NCI-H226 (cell line): ENCODE data around the gene GON4L.
"Not testable (repeated sequence)": the region's sequence is repeated elsewhere in the genome, so short reads cannot be mapped to it uniquely, and the experiment has no call there.

ENCODE experiments used
- DNase-seq: peaks from one replicate; pipeline ENCODE4 v3.0.0-alpha.2; 2015

GON4L gene

GRCh38 chr1:155867766-155868165 is 10.8 kb upstream of the GON4L start:
- no peak for DNase-seq

- DNase-seq: no peak
These were observed 7.4 kb upstream of the GON4L start for GRCh38 chr1:155864393-155864792.

- no peak for DNase-seq
These were observed 4.9 kb upstream of the GON4L start for GRCh38 chr1:155861896-155862295.

GRCh38 chr1:155860970-155861510 is 4.0 kb upstream of the GON4L start:
- DNase-seq: no peak

- DNase-seq: no peak
These were observed 3.2 kb upstream of the GON4L start for GRCh38 chr1:155859881-155860871.

- peak; percentile 84 for DNase-seq
These were observed 2.3 kb upstream of the GON4L start, which contains the start of gene SYT11 for GRCh38 chr1:155859234-155859829. TSS of gene SYT11 (plus strand) at chr1:155859567. CDS start at chr1:155859762, 195 bp downstream.

- no peak for DNase-seq
These were observed 1.8 kb upstream of the GON4L start for GRCh38 chr1:155858800-155859233.

- DNase-seq: no peak
These were observed 598 bp downstream of the GON4L start for GRCh38 chr1:155856257-155856974.

GRCh38 chr1:155850345-155850744 is 6.7 kb downstream of the GON4L start:
- DNase-seq: no peak

GRCh38 chr1:155847823-155848529 is 9.0 kb downstream of the GON4L start:
- no peak for DNase-seq

GRCh38 chr1:155844860-155845421 is 12.1 kb downstream of the GON4L start:
- no peak for DNase-seq

- DNase-seq: no peak
These were observed 16.6 kb downstream of the GON4L start for GRCh38 chr1:155840386-155840785.

- DNase-seq: no peak
These were observed 21.5 kb downstream of the GON4L start for GRCh38 chr1:155835548-155835947.

GRCh38 chr1:155834927-155835399 is 22.1 kb downstream of the GON4L start:
- not testable (repeated sequence) for DNase-seq

- DNase-seq: peak; percentile 28
These were observed 22.6 kb downstream of the GON4L start for GRCh38 chr1:155834296-155834926.

- DNase-seq: no peak
These were observed 23.2 kb downstream of the GON4L start for GRCh38 chr1:155833665-155834295.

- no peak for DNase-seq
These were observed 25.6 kb downstream of the GON4L start for GRCh38 chr1:155831279-155831976.

- no peak for DNase-seq
These were observed 29.6 kb downstream of the GON4L start for GRCh38 chr1:155827450-155827849.

GRCh38 chr1:155816351-155816750 is 40.7 kb downstream of the GON4L start:
- DNase-seq: no peak

GRCh38 chr1:155813672-155814071 is 43.3 kb downstream of the GON4L start:
- DNase-seq: no peak
